A172 (cell line): Measurements from ENCODE around the gene FOXP1. TPM values are rescaled to one million over a fixed set of nuclear protein-coding genes. Genes with fewer than 3 reads are reported as not detected.

Experiments used
- DNase-seq: peaks from one replicate; pipeline ENCODE4 v3.0.0-alpha.2; 2015; ENCODE audit warnings: low spot score
- total RNA-seq: library from RNA; depleted of rRNA; stranded (reverse); fragments of >200 nt; shearing (Covaris generic); gene quantifications from 2 replicates; pipeline ENCODE4 v1.2.3, GENCODE V29; 2014

Gene FOXP1
- total RNA-seq, 1 experiment from 2014 or later, result 10.3 TPM

GRCh38 chr3:71429597-71429988 lies 153.9 kb downstream of the FOXP1 start:
- no peak for DNase-seq

- DNase-seq, result no peak
These were observed 154.5 kb downstream of the FOXP1 start for GRCh38 chr3:71428841-71429596.

GRCh38 chr3:71425491-71426071 lies 157.9 kb downstream of the FOXP1 start:
- peak; percentile 71 for DNase-seq

GRCh38 chr3:71423151-71423906 lies 160.2 kb downstream of the FOXP1 start:
- peak; percentile 28 for DNase-seq

GRCh38 chr3:71421820-71422566 lies 161.5 kb downstream of the FOXP1 start:
- no peak for DNase-seq

GRCh38 chr3:71421475-71421819 lies 162.1 kb downstream of the FOXP1 start:
- DNase-seq, result no peak

- DNase-seq, result no peak
These were observed 164.2 kb downstream of the FOXP1 start for GRCh38 chr3:71419369-71419768.

GRCh38 chr3:71417791-71418190 lies 165.7 kb downstream of the FOXP1 start:
- DNase-seq, result no peak

GRCh38 chr3:71416876-71417275 lies 166.7 kb downstream of the FOXP1 start:
- DNase-seq, result peak; percentile 21

- DNase-seq, result no peak
These were observed 167.8 kb downstream of the FOXP1 start for GRCh38 chr3:71415681-71416122.

GRCh38 chr3:71414189-71414927 lies 169.2 kb downstream of the FOXP1 start:
- DNase-seq, result no peak

- DNase-seq, result no peak
These were observed 170.0 kb downstream of the FOXP1 start for GRCh38 chr3:71413572-71413971.

GRCh38 chr3:71409352-71409751 lies 174.2 kb downstream of the FOXP1 start:
- DNase-seq, result no peak

- no peak for DNase-seq
These were observed 174.6 kb downstream of the FOXP1 start for GRCh38 chr3:71408903-71409302.

GRCh38 chr3:71407823-71408222 lies 175.7 kb downstream of the FOXP1 start:
- DNase-seq, result no peak

GRCh38 chr3:71406972-71407810 lies 176.3 kb downstream of the FOXP1 start:
- DNase-seq, result no peak

GRCh38 chr3:71402911-71403310 lies 180.6 kb downstream of the FOXP1 start:
- no peak for DNase-seq

GRCh38 chr3:71402280-71402679 lies 181.2 kb downstream of the FOXP1 start:
- no peak for DNase-seq

- no peak for DNase-seq
These were observed 181.8 kb downstream of the FOXP1 start for GRCh38 chr3:71401695-71402231.

- DNase-seq, result no peak
These were observed 182.5 kb downstream of the FOXP1 start for GRCh38 chr3:71400986-71401451.
